Adrenal gland (tissue), 12 donors: ENCODE results near the gene HAUS2. TPM values are rescaled to one million over a fixed set of nuclear protein-coding genes. Genes with fewer than 3 reads are reported as not detected.

ENCODE experiments used
- DNase-seq, 7 donors: peaks; one replicate each; pipeline ENCODE4 v3.0.0-alpha.2; 2019 to 2020
- H3K27ac ChIP-seq, 5 donors: fragments of 200-600 bp; sonication (generic) in 4 of 5; 1 replicate in 3 of 5; 2 replicates in 2 of 5; pipeline versions ENCODE4 v1.5.1 to v1.8.0; 2016 to 2020; ENCODE audit warnings: mild to moderate bottlenecking in 1 of 5
- H3K27me3 ChIP-seq: fragments of 200-600 bp; 2 replicates; pipeline ENCODE4 v1.8.0; 2021
- H3K36me3 ChIP-seq, 2 donors: fragments of 200-600 bp; replicated peaks in 1 of 2; 1 replicate in 1 of 2; 2 replicates in 1 of 2; pipeline versions ENCODE4 v1.5.1 to v1.8.0; 2018 to 2022
- H3K4me1 ChIP-seq, 2 donors: fragments of 200-600 bp; replicated peaks in 1 of 2; 1 replicate in 1 of 2; 2 replicates in 1 of 2; pipeline versions ENCODE4 v1.5.1 to v1.8.0; 2018 to 2021
- H3K4me3 ChIP-seq, 4 donors: fragments of 200-600 bp; sonication (generic) in 3 of 4; one replicate each; pipeline ENCODE4 v1.5.1; 2016 to 2018
- H3K9me3 ChIP-seq, 3 donors: fragments of 200-600 bp; sonication (generic) in 1 of 3; replicated peaks in 1 of 3; 1 replicate in 2 of 3; 2 replicates in 1 of 3; pipeline versions ENCODE4 v1.5.1 to v1.8.0; 2016 to 2021
- CTCF ChIP-seq, 6 experiments: fragments of 450-650 bp in 4 of 6; fragments of 200-600 bp in 2 of 6; sonication (generic) in 1 of 6; IDR thresholded peaks; 1 replicate in 5 of 6; 2 replicates in 1 of 6; pipeline versions ENCODE4 v1.5.1 to v1.8.0; 2016 to 2021; ENCODE audit warnings: antibody characterized with exemption in 6 of 6, mild to moderate bottlenecking in 2 of 6, moderate library complexity in 1 of 6
- POLR2A ChIP-seq, 2 donors: fragments of 450-650 bp; IDR thresholded peaks; one replicate each; pipeline ENCODE4 v1.6.1; 2017; ENCODE audit warnings: antibody characterized with exemption in 2 of 2, mild to moderate bottlenecking in 2 of 2, moderate library complexity in 1 of 2
- WGBS, 4 donors: extraction: QIAGEN DNeasy Blood & Tissue Kit in 2 of 4; methylation state at CpG; one replicate each; pipeline versions ENCODE4 v1.1.5 to v1.1.7; 2013 to 2017; 5-methylcytosine and 5-hydroxymethylcytosine counted together
- intact Hi-C, 2 donors: fragments of 100-400 bp; cut with DNase I; formaldehyde crosslinking; loops; one replicate each; pipeline versions ENCODE4 v1.14.1 to v1.15.0; 2022 to 2023
- polyA plus RNA-seq, 3 donors: library from polyadenylated mRNA; stranded (reverse); fragments of 200-250 nt in 2 of 3; fragments of 350-450 nt in 1 of 3; fragmentation: Illumina TruSeq in 1 of 3; extraction: RNeasy Lipid Tissue Mini Kit (QIAGEN cat#74804) in 1 of 3; gene quantifications; one replicate each; pipeline ENCODE4 v1.2.3, GENCODE V29; 2013 to 2014
- total RNA-seq, 9 donors: library from RNA; depleted of rRNA in 4 of 9; stranded (reverse); fragments of >200 nt in 4 of 9; fragments of 120-200 nt in 1 of 9; fragmentation: NEBNext Ultra II Directional in 1 of 9; extraction: Animal tissue kit (Norgen Biotek cat#: 25700) in 1 of 9; gene quantifications; one replicate each; pipeline versions ENCODE4 v1.1.0 to v1.2.4, GENCODE V29; 2013 to 2023
- donor health status: healthy with polysubstance abuse.
- donor health status: Bipolar disorder and iron deficiency.
- donor health status: DM: yes; HTN: yes; CAD: no.
- donor health status: DM: no; HTN: no; CAD: no.
- donor health status: DM: no; HTN: no; CAD: no.
- donor health status: DM: yes; HTN: yes; CAD: no.

HAUS2 gene
- total and polyA plus RNA-seq, 12 donors, result 5.8 to 57.9 (median 18.8) TPM

GRCh38 chr15:42590619-42591237, 42.1 kb downstream of the HAUS2 start:
- no peaks in the 10 kb centered on the region for H3K36me3 ChIP-seq
- H3K4me3 ChIP-seq, result no peak overlapping the region
- no peak overlapping the region for H3K27ac ChIP-seq
- no peak for TF ChIP-seq CTCF (IDR thresholded peaks at IDR 0.05)
- no peak for TF ChIP-seq POLR2A (IDR thresholded peaks at IDR 0.05)
- intact Hi-C loops, result no loop called here
- H3K9me3 ChIP-seq, result no peaks in the 10 kb centered on the region
- 93 to 98% (median 95%) methylated on average over 4 to 5 of the region's 5 CpGs for WGBS, 4 donors
- no peaks in the 10 kb centered on the region for H3K27me3 ChIP-seq
- no peak for DNase-seq
- H3K4me1 ChIP-seq, result no peaks in the 10 kb centered on the region

GRCh38 chr15:42591238-42591934, 42.7 kb downstream of the HAUS2 start:
- Histone ChIP-seq H3K4me1 (no peaks in the 10 kb centered on the region), H3K36me3 (no peaks in the 10 kb centered on the region), H3K4me3 (no peak overlapping the region), H3K9me3 (no peaks in the 10 kb centered on the region), H3K27ac (no peak overlapping the region), H3K27me3 (no peaks in the 10 kb centered on the region)
- WGBS, 4 donors, result 84 to 93% (median 88%) methylated on average over 10 of the region's 10 CpGs
- intact Hi-C loops, result no loop called here
- peak; percentile 16 to 41 (median 36) for TF ChIP-seq CTCF (IDR thresholded peaks at IDR 0.05)
- no peak for TF ChIP-seq POLR2A (IDR thresholded peaks at IDR 0.05)
- peak in 1 of 7 donors; percentile 4 for DNase-seq

- intact Hi-C loops, result no loop called here
- TF ChIP-seq CTCF (IDR thresholded peaks at IDR 0.05), result no peak
- no peak for TF ChIP-seq POLR2A (IDR thresholded peaks at IDR 0.05)
- 89 to 99% (median 95%) methylated on average over 3 of the region's 3 CpGs for WGBS, 4 donors
- no peaks in the 10 kb centered on the region for H3K27me3 ChIP-seq
- H3K36me3 ChIP-seq, result no peaks in the 10 kb centered on the region
- H3K9me3 ChIP-seq, result no peaks in the 10 kb centered on the region
- no peak for DNase-seq
- no peak overlapping the region for H3K27ac ChIP-seq
- H3K4me1 ChIP-seq, result no peaks in the 10 kb centered on the region
- no peak overlapping the region for H3K4me3 ChIP-seq
Observed at GRCh38 chr15:42592716-42593115, 44.1 kb downstream of the HAUS2 start.

- intact Hi-C loops, result no loop called here
- Histone ChIP-seq H3K4me3 (no peak overlapping the region), H3K27me3 (no peaks in the 10 kb centered on the region), H3K36me3 (no peaks in the 10 kb centered on the region), H3K4me1 (no peaks in the 10 kb centered on the region), H3K27ac (no peak overlapping the region), H3K9me3 (no peaks in the 10 kb centered on the region)
- no peak for TF ChIP-seq POLR2A (IDR thresholded peaks at IDR 0.05)
- 74 to 94% (median 84%) methylated on average over 4 of the region's 4 CpGs for WGBS, 4 donors
- DNase-seq, result no peak
Observed at GRCh38 chr15:42593143-42593542, 44.5 kb downstream of the HAUS2 start.

GRCh38 chr15:42594095-42594494, 45.5 kb downstream of the HAUS2 start:
- Histone ChIP-seq H3K27ac (no peak overlapping the region), H3K9me3 (no peaks in the 10 kb centered on the region), H3K27me3 (no peaks in the 10 kb centered on the region), H3K4me1 (no peaks in the 10 kb centered on the region), H3K4me3 (no peak overlapping the region), H3K36me3 (no peaks in the 10 kb centered on the region)
- intact Hi-C loops, result no loop called here
- no peak for DNase-seq
- TF ChIP-seq CTCF (IDR thresholded peaks at IDR 0.05), result no peak
- TF ChIP-seq POLR2A (IDR thresholded peaks at IDR 0.05), result no peak
- 73 to 88% (median 82%) methylated on average over 5 of the region's 5 CpGs for WGBS, 4 donors
